Measurements from ENCODE around the gene VN1R2.

The VN1R2 gene

DNA sequence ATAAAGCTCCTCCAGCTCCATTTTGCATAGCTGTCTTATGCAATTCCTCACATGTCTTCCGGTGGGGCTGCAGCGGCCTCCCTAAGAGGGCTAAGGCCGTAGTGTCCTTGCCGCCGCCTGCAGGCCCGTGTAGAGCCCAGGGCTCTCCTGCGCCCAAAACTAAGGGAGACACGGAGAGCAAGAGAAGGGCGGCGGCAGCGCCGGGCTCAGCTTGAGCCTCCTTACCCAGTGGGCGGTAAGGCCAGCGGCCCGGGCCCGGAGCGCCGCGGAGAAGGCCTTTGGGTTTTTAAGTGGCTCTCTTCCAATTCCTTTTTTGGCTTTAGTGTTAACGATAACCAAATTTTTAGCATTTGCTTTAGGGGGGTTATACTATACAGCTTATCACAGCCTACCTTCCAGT, 33.5 kb upstream of the VN1R2 start:
- H3F3A ChIP-seq (ENCODE audit: low read depth) = no peaks in the 10 kb centered on the region
- H3K4me3 ChIP-seq (ENCODE audit: low read length, poor library complexity, severe bottlenecking) = no peak overlapping the region
- TF ChIP-seq EZH2phosphoT487 (IDR thresholded peaks at IDR 0.05; ENCODE audit: borderline replicate concordance) = no peak
- TF ChIP-seq, protein P1, sequence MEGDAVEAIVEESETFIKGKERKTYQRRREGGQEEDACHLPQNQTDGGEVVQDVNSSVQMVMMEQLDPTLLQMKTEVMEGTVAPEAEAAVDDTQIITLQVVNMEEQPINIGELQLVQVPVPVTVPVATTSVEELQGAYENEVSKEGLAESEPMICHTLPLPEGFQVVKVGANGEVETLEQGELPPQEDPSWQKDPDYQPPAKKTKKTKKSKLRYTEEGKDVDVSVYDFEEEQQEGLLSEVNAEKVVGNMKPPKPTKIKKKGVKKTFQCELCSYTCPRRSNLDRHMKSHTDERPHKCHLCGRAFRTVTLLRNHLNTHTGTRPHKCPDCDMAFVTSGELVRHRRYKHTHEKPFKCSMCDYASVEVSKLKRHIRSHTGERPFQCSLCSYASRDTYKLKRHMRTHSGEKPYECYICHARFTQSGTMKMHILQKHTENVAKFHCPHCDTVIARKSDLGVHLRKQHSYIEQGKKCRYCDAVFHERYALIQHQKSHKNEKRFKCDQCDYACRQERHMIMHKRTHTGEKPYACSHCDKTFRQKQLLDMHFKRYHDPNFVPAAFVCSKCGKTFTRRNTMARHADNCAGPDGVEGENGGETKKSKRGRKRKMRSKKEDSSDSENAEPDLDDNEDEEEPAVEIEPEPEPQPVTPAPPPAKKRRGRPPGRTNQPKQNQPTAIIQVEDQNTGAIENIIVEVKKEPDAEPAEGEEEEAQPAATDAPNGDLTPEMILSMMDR (conservative IDR thresholded peaks at IDR 0.05; ENCODE audit: low read length) = no peak
- H3K9me3 ChIP-seq (ENCODE audit: insufficient read depth, low read depth, low read length) = peaks cover 14% of the 10 kb centered on the region; the same call in 1 of the 2 replicates
- no peaks in the 10 kb centered on the region for H3K36me3 ChIP-seq (ENCODE audit: insufficient read depth, low read length)
- H2AFZ ChIP-seq (ENCODE audit: low read length) = no peak overlapping the region
- no peaks in the 10 kb centered on the region for H3K4me1 ChIP-seq (ENCODE audit: insufficient read depth, low read length, poor library complexity, severe bottlenecking)
- no peaks in the 10 kb centered on the region for H3K9me2 ChIP-seq (replicated peaks; ENCODE audit: low read depth, low read length)
- no peaks in the 10 kb centered on the region for H4K20me1 ChIP-seq (ENCODE audit: insufficient read depth, low read length, poor library complexity, severe bottlenecking)
- H3K4me2 ChIP-seq (ENCODE audit: low read depth, low read length, poor library complexity, severe bottlenecking) = no peak overlapping the region
- H3K9ac ChIP-seq (ENCODE audit: low read depth, low read length, poor library complexity, severe bottlenecking) = no peak overlapping the region
- H3K27me3 ChIP-seq (ENCODE audit: insufficient read depth, low read length, poor library complexity, severe bottlenecking) = no peaks in the 10 kb centered on the region
- no peaks in the 10 kb centered on the region for H3K79me2 ChIP-seq (ENCODE audit: insufficient read depth, low read length)

DNA sequence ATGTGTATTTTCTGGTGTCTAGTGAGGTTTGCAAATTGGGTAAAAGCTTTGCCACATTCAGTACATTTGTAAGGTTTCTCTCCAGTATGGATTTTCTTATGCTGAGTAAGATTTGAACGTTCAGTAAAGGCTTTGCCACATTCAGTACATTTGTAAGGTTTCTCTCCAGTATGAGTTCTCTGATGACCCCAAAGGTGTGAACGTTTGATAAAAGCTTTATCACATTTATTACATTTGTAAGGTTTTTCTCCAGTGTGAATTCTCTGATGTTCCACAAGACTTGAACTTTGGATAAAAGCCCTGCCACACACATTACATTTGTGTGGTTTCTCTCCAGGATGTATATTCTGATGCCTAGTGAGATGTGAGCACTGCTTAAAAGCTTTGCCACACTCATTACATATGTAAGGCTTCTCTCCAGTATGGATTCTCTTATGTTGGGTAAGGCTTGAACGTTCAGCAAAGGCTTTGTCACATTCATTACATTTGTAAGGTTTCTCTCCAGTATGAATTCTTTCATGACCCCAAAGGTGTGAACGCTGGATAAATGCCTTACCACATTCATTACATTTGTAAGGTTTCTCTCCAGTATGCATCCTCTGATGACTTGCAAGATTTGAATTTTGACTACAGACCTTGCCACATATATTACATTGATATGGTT, 20.8 kb upstream of the VN1R2 start:
- Histone ChIP-seq H3K4me2 (ENCODE audit: low read depth, low read length, poor library complexity, severe bottlenecking) (no peak overlapping the region), H3K4me3 (ENCODE audit: low read length, poor library complexity, severe bottlenecking) (no peak overlapping the region), H3K27me3 (ENCODE audit: insufficient read depth, low read length, poor library complexity, severe bottlenecking) (peaks cover 3% of the 10 kb centered on the region), H3K4me1 (ENCODE audit: insufficient read depth, low read length, poor library complexity, severe bottlenecking) (no peaks in the 10 kb centered on the region), H3K79me2 (ENCODE audit: insufficient read depth, low read length) (no peaks in the 10 kb centered on the region), H3F3A (ENCODE audit: low read depth) (no peaks in the 10 kb centered on the region), H3K9me3 (ENCODE audit: insufficient read depth, low read depth, low read length) (peaks cover 30% of the 10 kb centered on the region; the same call in 1 of the 2 replicates), H3K9me2 (replicated peaks; ENCODE audit: low read depth, low read length) (no peaks in the 10 kb centered on the region), H3K9ac (ENCODE audit: low read depth, low read length, poor library complexity, severe bottlenecking) (no peak overlapping the region), H2AFZ (ENCODE audit: low read length) (no peak overlapping the region), H3K36me3 (ENCODE audit: insufficient read depth, low read length) (no peaks in the 10 kb centered on the region), H4K20me1 (ENCODE audit: insufficient read depth, low read length, poor library complexity, severe bottlenecking) (no peaks in the 10 kb centered on the region)
- TF ChIP-seq, protein P1 (conservative IDR thresholded peaks at IDR 0.05; ENCODE audit: low read length) = no peak
- TF ChIP-seq EZH2phosphoT487 (IDR thresholded peaks at IDR 0.05; ENCODE audit: borderline replicate concordance) = no peak

DNA sequence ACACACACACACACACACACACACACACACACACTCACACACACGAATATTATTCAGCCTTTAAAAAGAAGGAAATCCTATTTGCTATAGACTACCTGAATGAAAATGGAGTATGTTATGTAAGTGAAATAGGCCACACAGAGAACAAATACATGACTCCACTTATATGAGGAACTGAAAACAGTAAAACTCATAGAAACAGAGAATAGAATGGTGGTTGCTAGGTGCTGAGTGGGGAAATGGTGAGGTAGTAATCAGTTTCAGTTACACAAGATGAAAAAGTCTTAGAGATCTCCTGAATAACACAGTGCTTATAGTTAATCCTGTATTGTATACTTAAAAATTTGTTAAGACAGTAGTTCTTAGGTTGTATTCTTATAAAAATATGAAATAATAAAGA, 11.6 kb upstream of the VN1R2 start:
- Histone ChIP-seq H3K9me3 (ENCODE audit: insufficient read depth, low read depth, low read length) (peaks cover 3% of the 10 kb centered on the region; the same call in 1 of the 2 replicates), H2AFZ (ENCODE audit: low read length) (no peak overlapping the region), H3K4me3 (ENCODE audit: low read length, poor library complexity, severe bottlenecking) (no peak overlapping the region), H3F3A (ENCODE audit: low read depth) (no peaks in the 10 kb centered on the region), H3K9me2 (replicated peaks; ENCODE audit: low read depth, low read length) (no peaks in the 10 kb centered on the region), H3K4me1 (ENCODE audit: insufficient read depth, low read length, poor library complexity, severe bottlenecking) (no peaks in the 10 kb centered on the region), H4K20me1 (ENCODE audit: insufficient read depth, low read length, poor library complexity, severe bottlenecking) (no peaks in the 10 kb centered on the region), H3K9ac (ENCODE audit: low read depth, low read length, poor library complexity, severe bottlenecking) (no peak overlapping the region), H3K27me3 (ENCODE audit: insufficient read depth, low read length, poor library complexity, severe bottlenecking) (no peaks in the 10 kb centered on the region), H3K79me2 (ENCODE audit: insufficient read depth, low read length) (no peaks in the 10 kb centered on the region), H3K4me2 (ENCODE audit: low read depth, low read length, poor library complexity, severe bottlenecking) (no peak overlapping the region), H3K36me3 (ENCODE audit: insufficient read depth, low read length) (no peaks in the 10 kb centered on the region)
- no peak for TF ChIP-seq EZH2phosphoT487 (IDR thresholded peaks at IDR 0.05; ENCODE audit: borderline replicate concordance)
- TF ChIP-seq, protein P1 (conservative IDR thresholded peaks at IDR 0.05; ENCODE audit: low read length) = no peak
